Measurements from ENCODE around the gene DPP10.

DNA sequence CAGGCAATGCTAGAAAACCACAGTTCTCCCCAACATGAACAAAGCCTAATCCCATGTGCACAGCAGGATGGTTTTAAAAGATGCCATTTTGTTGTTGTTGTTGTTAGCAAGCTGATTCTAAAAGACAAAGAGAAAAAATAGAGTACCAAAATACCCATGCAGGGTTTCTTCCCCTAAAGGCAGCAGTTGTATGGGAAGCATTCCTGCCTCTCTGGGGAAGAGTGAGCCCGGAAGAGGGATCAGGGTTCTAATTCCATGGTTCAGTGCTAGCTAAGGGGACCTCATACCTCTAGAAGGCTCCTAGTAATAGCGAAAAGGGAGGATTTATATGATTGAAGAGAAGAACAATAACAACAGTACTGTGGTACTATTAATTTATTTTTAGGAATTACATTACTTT, 327.6 kb downstream of the DPP10 start:
- TF ChIP-seq POLR2A (IDR thresholded peaks at IDR 0.05; ENCODE audit: low read depth, low read length) (no peak), POLR2AphosphoS5 (IDR thresholded peaks at IDR 0.05; ENCODE audit: low read length) (no peak), EP300 (IDR thresholded peaks at IDR 0.05; ENCODE audit: borderline replicate concordance in 1 of 2, control insufficient read depth in 1 of 2, low read depth in 2 of 2, low read length in 2 of 2) (no peak), CBX5 (IDR thresholded peaks at IDR 0.05; ENCODE audit: low read depth) (no peak), BCLAF1 (IDR thresholded peaks at IDR 0.05) (no peak), POLR2AphosphoS2 (IDR thresholded peaks at IDR 0.05; ENCODE audit: low read depth, low read length) (no peak), BCL3 (IDR thresholded peaks at IDR 0.05; ENCODE audit: borderline replicate concordance, insufficient read depth, low read depth, low read length, poor library complexity, severe bottlenecking) (no peak), TAF1 (IDR thresholded peaks at IDR 0.05; ENCODE audit: borderline replicate concordance, low read depth, low read length) (no peak), JUND (IDR thresholded peaks at IDR 0.05; ENCODE audit: low read depth, low read length) (no peak), BHLHE40 (IDR thresholded peaks at IDR 0.05; ENCODE audit: borderline replicate concordance in 1 of 2, low read depth in 2 of 2, low read length in 1 of 2) (no peak), GATAD2B (conservative IDR thresholded peaks at IDR 0.05; ENCODE audit: low read depth) (no peak)
- TF ChIP-seq, protein P1, sequence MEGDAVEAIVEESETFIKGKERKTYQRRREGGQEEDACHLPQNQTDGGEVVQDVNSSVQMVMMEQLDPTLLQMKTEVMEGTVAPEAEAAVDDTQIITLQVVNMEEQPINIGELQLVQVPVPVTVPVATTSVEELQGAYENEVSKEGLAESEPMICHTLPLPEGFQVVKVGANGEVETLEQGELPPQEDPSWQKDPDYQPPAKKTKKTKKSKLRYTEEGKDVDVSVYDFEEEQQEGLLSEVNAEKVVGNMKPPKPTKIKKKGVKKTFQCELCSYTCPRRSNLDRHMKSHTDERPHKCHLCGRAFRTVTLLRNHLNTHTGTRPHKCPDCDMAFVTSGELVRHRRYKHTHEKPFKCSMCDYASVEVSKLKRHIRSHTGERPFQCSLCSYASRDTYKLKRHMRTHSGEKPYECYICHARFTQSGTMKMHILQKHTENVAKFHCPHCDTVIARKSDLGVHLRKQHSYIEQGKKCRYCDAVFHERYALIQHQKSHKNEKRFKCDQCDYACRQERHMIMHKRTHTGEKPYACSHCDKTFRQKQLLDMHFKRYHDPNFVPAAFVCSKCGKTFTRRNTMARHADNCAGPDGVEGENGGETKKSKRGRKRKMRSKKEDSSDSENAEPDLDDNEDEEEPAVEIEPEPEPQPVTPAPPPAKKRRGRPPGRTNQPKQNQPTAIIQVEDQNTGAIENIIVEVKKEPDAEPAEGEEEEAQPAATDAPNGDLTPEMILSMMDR (IDR thresholded peaks at IDR 0.05 in 2 of 3, conservative IDR thresholded peaks at IDR 0.05 in 1 of 3; ENCODE audit: control insufficient read depth in 2 of 3, extremely low read depth in 1 of 3, insufficient read depth in 1 of 3, low read depth in 3 of 3, low read length in 3 of 3), result no peak
- TF ChIP-seq, protein P2, sequence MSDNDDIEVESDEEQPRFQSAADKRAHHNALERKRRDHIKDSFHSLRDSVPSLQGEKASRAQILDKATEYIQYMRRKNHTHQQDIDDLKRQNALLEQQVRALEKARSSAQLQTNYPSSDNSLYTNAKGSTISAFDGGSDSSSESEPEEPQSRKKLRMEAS (IDR thresholded peaks at IDR 0.05; ENCODE audit: low read depth, low read length), result no peak
- TF ChIP-seq, protein P3, sequence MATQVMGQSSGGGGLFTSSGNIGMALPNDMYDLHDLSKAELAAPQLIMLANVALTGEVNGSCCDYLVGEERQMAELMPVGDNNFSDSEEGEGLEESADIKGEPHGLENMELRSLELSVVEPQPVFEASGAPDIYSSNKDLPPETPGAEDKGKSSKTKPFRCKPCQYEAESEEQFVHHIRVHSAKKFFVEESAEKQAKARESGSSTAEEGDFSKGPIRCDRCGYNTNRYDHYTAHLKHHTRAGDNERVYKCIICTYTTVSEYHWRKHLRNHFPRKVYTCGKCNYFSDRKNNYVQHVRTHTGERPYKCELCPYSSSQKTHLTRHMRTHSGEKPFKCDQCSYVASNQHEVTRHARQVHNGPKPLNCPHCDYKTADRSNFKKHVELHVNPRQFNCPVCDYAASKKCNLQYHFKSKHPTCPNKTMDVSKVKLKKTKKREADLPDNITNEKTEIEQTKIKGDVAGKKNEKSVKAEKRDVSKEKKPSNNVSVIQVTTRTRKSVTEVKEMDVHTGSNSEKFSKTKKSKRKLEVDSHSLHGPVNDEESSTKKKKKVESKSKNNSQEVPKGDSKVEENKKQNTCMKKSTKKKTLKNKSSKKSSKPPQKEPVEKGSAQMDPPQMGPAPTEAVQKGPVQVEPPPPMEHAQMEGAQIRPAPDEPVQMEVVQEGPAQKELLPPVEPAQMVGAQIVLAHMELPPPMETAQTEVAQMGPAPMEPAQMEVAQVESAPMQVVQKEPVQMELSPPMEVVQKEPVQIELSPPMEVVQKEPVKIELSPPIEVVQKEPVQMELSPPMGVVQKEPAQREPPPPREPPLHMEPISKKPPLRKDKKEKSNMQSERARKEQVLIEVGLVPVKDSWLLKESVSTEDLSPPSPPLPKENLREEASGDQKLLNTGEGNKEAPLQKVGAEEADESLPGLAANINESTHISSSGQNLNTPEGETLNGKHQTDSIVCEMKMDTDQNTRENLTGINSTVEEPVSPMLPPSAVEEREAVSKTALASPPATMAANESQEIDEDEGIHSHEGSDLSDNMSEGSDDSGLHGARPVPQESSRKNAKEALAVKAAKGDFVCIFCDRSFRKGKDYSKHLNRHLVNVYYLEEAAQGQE (IDR thresholded peaks at IDR 0.05; ENCODE audit: low read depth, low read length), result no peak

All from GM12878 (cell line).